NCI-H146 treated with DMSO at 0.1 percent for 48 hours (cell line): ENCODE data around the gene XRCC3.

Experiments
- DNase-seq: peaks from one replicate; lab custom pipeline; 2025; ENCODE audit not compliant: unreplicated experiment; lab: John Stamatoyannopoulos, UW

The XRCC3 gene

GRCh38 chr14:103738701-103739451 lies 23.6 kb upstream of the XRCC3 start:
- no peak for DNase-seq

- DNase-seq: no peak
Measured at GRCh38 chr14:103738166-103738565, 22.9 kb upstream of the XRCC3 start.

- DNase-seq: no peak
Measured at GRCh38 chr14:103737432-103738045, 22.3 kb upstream of the XRCC3 start.

- DNase-seq: no peak
Measured at GRCh38 chr14:103736546-103737431, 21.5 kb upstream of the XRCC3 start.

- DNase-seq: no peak
Measured at GRCh38 chr14:103735815-103736545, 20.7 kb upstream of the XRCC3 start.

- no peak for DNase-seq
Measured at GRCh38 chr14:103735439-103735814, 20.2 kb upstream of the XRCC3 start.

GRCh38 chr14:103735022-103735421 lies 19.8 kb upstream of the XRCC3 start:
- no peak for DNase-seq

GRCh38 chr14:103734081-103734888 lies 19.0 kb upstream of the XRCC3 start:
- DNase-seq: no peak

- no peak for DNase-seq
Measured at GRCh38 chr14:103733651-103734050, 18.4 kb upstream of the XRCC3 start.

- no peak for DNase-seq
Measured at GRCh38 chr14:103732868-103733620, 17.8 kb upstream of the XRCC3 start.

- DNase-seq: no peak
Measured at GRCh38 chr14:103731916-103732867, 16.9 kb upstream of the XRCC3 start.

- no peak for DNase-seq
Measured at GRCh38 chr14:103731481-103731880, 16.2 kb upstream of the XRCC3 start.

- no peak for DNase-seq
Measured at GRCh38 chr14:103730490-103731035, 15.3 kb upstream of the XRCC3 start.

GRCh38 chr14:103729496-103730448 lies 14.5 kb upstream of the XRCC3 start:
- no peak for DNase-seq

GRCh38 chr14:103728721-103729120 lies 13.5 kb upstream of the XRCC3 start:
- no peak for DNase-seq

- DNase-seq: no peak
Measured at GRCh38 chr14:103728141-103728540, 12.9 kb upstream of the XRCC3 start.
